ENCODE measurements around the gene AP2A2.

The AP2A2 gene

DNA sequence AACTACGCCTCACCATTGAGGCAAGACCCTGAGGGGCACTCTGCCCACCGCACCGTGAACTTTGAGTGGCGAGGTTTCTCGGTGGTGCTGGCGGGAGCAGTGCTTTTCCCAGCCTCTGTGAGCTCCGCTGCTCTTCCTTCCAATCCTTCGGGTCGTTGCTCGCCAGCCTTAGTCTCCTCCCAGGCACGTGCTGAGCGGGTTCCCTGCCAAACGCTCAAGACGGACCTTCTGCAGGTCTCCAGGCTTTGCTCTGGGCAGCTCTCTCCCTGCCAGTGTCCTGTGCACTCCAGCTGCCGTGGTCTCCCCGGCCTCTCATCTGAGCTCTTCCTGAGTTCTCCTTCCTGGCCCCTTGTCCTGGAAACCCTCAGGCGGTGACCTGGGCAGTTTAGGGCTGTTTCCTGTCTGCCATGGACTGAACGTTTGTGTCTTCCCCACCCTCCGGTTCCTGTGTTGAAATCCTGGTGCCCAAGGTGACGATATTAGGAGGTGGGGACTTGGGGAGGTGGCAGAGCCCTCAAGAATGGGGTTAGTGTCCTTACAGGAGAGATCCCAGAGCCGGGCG lies 122.0 kb downstream of the AP2A2 start:
- no peak for DNase-seq

GRCh38 chr11:1048375-1049070 lies 122.9 kb downstream of the AP2A2 start:
- DNase-seq = no peak

DNA sequence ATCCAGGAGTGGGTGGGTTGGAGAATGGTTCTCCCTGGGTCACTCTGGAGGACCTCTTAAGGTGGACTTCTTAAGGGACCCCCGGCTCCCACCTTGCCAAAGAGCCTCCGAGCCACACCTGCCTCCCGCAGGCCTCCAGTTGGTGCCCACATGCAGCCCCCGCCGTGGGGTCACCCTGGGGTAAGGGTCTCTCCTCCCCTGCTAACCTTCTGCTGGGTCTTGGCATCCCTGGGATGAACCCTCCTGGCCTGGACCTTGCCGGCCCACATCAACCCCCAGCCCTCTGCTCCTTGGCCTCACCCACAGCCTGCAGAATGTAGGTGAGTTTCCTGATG lies 123.4 kb downstream of the AP2A2 start:
- DNase-seq = no peak

GRCh38 chr11:1049431-1049891 lies 123.8 kb downstream of the AP2A2 start:
- DNase-seq = peak in 1 of 2 donors; percentile 70

DNA sequence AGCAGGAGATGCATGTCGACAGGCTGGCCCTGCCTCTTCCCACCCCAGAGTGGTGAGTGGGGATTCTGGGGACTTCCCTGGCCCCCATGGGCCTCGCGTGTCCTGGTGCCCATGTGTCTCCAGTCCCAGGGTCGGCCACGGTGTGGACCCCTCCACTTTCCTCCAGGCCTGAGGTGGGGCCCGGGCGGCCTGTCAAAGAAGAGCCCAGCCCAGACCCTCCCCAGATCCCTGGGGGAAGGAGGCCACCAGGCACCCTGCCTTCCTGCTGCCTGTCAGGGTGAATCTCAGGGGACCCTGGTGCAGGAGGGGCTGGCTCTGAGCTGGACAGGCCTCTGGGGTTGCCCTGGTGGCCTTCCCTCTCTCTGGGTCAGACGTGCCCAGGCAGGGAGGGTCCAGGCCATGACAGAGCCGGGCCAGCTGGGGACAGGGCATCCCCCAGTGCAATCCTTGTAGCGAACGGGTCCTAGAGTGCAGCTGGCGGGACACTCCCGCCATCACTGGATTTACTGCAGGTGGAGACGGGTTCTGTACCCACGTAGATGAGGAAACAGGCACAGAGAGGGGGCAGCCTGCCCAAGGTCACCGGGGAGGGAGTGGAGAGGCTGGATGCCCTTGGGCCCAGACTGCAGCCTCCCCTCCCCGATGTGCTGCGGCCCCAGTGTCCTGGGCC lies 124.4 kb downstream of the AP2A2 start:
- DNase-seq = no peak

GRCh38 chr11:1050581-1051355 lies 125.1 kb downstream of the AP2A2 start:
- DNase-seq = peak; percentile 13 to 26

DNA sequence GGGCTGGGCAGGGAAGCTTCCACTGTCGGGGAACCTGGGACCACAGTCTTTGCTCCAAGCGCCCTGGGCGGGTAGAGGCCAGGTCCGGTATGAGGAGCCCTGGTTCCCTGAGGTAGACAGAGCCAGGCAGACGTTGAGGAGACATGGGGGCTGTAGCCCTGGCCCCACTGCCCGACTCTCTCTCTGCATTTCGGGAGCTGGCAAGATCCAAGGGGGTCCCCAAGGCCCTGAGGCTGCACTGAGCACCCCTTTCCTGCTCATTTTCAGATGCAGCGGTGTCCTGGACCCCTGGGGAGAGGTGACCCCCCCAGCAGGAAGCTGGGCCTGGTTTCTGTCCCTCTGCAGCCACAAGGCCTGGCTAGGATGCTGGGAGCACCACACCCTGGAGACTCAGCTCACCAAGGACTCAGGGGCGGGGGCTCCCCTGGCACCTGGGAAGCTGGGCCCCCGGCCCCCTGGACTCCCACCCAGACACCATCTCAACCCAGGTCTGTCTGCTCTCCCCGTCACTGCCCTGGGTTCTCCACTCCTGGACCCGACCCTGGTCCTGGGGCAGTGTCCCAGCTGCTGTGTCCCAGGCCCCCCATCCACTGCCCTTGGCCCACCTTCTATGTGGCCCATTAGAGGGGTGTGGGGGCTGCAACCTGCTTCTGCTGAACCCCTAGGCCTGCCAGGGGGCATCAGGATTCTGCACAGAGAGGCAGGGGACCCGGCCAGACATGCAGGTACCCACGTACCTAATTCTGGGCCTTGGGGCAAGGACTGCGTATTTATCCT lies 125.9 kb downstream of the AP2A2 start:
- no peak for DNase-seq

- DNase-seq = no peak
Observed at GRCh38 chr11:1052133-1053011, 126.7 kb downstream of the AP2A2 start.

- DNase-seq = no peak
Observed at GRCh38 chr11:1053121-1053901, 127.6 kb downstream of the AP2A2 start.

- DNase-seq = no peak
Observed at GRCh38 chr11:1054143-1055108, 128.8 kb downstream of the AP2A2 start.

DNA sequence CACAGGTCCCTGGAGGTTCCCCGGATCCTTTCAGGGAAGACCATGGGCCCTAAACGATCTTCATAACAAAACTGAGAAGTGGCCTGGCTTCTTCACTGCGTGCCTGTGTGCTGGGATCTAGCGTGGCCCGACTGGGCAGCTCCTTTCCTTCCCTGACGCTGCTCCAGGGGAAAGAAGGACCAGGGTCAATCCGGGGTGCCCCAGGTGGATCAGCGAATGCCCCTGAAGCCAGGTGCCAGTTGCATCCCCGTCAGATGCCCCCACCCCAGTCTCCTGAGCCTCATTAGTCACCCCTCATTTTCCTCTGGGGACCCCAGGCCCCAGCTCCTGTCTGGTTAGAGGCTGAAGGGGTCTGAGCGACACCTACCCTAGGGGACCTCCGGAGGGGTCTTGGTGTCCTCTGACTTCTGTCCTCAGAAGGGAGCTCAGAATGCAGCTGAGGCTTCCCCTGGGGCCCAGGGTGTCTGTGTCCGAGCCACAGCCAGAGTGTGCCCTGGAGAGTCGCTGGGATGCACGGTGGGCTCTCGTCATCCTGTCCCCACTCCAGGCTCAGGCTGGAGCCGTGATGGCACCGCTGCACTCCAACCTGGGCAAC lies 129.5 kb downstream of the AP2A2 start:
- no peak for DNase-seq

GRCh38 chr11:1055990-1056771 lies 130.5 kb downstream of the AP2A2 start:
- no peak for DNase-seq

- DNase-seq = no peak
Observed at GRCh38 chr11:1057806-1058205, 132.1 kb downstream of the AP2A2 start.

DNA sequence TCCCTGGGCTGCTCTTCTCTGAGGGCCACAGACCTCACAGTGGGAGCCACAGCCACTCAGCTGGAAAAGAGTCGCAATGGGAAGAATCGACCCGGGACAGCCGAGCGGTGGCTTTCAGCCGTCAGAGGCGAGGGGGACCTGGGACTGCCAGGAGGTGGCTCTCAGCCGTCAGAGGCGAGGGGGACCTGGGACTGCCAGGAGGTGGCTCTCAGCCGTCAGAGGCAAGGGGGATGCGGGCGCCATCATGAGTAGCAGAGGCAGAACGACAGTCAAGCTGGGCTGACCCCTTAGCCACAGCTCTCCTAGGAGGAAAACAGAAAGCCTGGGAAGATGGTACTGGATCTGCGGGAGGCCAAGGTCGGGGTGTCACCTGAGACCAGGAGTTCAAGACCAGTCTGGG lies 134.1 kb downstream of the AP2A2 start:
- DNase-seq = no peak

GRCh38 chr11:1060410-1060809 lies 134.7 kb downstream of the AP2A2 start:
- no peak for DNase-seq

GRCh38 chr11:1060852-1061616 lies 135.4 kb downstream of the AP2A2 start:
- DNase-seq = no peak

Data from bone marrow (tissue), 2 donors.